Trophoblast cell (in vitro differentiated cells and primary cell): ENCODE data around the gene KCNH1.

ENCODE experiments used
- DNase-seq, 2 donors: peaks; one replicate each; pipeline ENCODE4 v3.0.0-alpha.2; 2016
- H2AFZ ChIP-seq: 2 replicates; pipeline ENCODE4 v1.6.1; 2013; ENCODE audit warnings: low read length, moderate library complexity, mild to moderate bottlenecking; ENCODE audit not compliant: insufficient read depth, poor library complexity
- H2AK5ac ChIP-seq: 2 replicates; pipeline ENCODE4 v1.6.1; 2013; ENCODE audit warnings: mild to moderate bottlenecking, low read length
- H2BK120ac ChIP-seq: 2 replicates; pipeline ENCODE4 v1.6.1; 2013; ENCODE audit warnings: low read length, mild to moderate bottlenecking, moderate library complexity; ENCODE audit not compliant: insufficient read depth, poor library complexity
- H2BK12ac ChIP-seq: 2 replicates; pipeline ENCODE4 v1.6.1; 2013; ENCODE audit warnings: mild to moderate bottlenecking, low read length, moderate library complexity
- H2BK5ac ChIP-seq: 2 replicates; pipeline ENCODE4 v1.6.1; 2013; ENCODE audit warnings: low read length, low read depth, moderate library complexity, mild to moderate bottlenecking; ENCODE audit not compliant: poor library complexity
- H3K14ac ChIP-seq: 2 replicates; pipeline ENCODE4 v1.6.1; 2013; ENCODE audit warnings: mild to moderate bottlenecking, low read length
- H3K18ac ChIP-seq: 2 replicates; pipeline ENCODE4 v1.6.1; 2013; ENCODE audit warnings: mild to moderate bottlenecking, low read length
- H3K23ac ChIP-seq: 2 replicates; pipeline ENCODE4 v1.6.1; 2013; ENCODE audit warnings: low read length
- H3K27ac ChIP-seq: 2 replicates; pipeline ENCODE4 v1.5.1; 2013; ENCODE audit warnings: low read depth, mild to moderate bottlenecking, inconsistent platforms, low read length, moderate library complexity
- H3K27me3 ChIP-seq: 2 replicates; pipeline ENCODE4 v1.6.1; 2013; ENCODE audit warnings: inconsistent platforms, mild to moderate bottlenecking, low read length, moderate library complexity; ENCODE audit not compliant: insufficient read depth
- H3K36me3 ChIP-seq, 2 experiments: 1 replicate in 1 of 2; 2 replicates in 1 of 2; pipeline ENCODE4 v1.6.1; 2013; ENCODE audit warnings: low read length in 2 of 2, mild to moderate bottlenecking in 2 of 2, moderate library complexity in 1 of 2; ENCODE audit not compliant: insufficient read depth in 2 of 2, control insufficient read depth in 1 of 2
- H3K4ac ChIP-seq: 2 replicates; pipeline ENCODE4 v1.6.1; 2013; ENCODE audit warnings: low read depth, mild to moderate bottlenecking, low read length, moderate library complexity
- H3K4me1 ChIP-seq, 2 experiments: 1 replicate in 1 of 2; 2 replicates in 1 of 2; pipeline ENCODE4 v1.6.1; 2013; ENCODE audit warnings: low read length in 2 of 2, mild to moderate bottlenecking in 2 of 2, moderate library complexity in 1 of 2; ENCODE audit not compliant: insufficient read depth in 2 of 2, control insufficient read depth in 1 of 2
- H3K4me2 ChIP-seq: 2 replicates; pipeline ENCODE4 v1.6.1; 2013; ENCODE audit warnings: inconsistent platforms, mild to moderate bottlenecking, low read length, moderate library complexity
- H3K4me3 ChIP-seq: 2 replicates; pipeline ENCODE4 v1.5.1; 2013; ENCODE audit warnings: mild to moderate bottlenecking, low read depth, low read length, inconsistent platforms
- H3K79me1 ChIP-seq: one replicate; pipeline ENCODE4 v1.6.1; 2013; ENCODE audit warnings: low read length
- H3K79me2 ChIP-seq: 2 replicates; pipeline ENCODE4 v1.6.1; 2013; ENCODE audit warnings: low read length, mild to moderate bottlenecking; ENCODE audit not compliant: control insufficient read depth, insufficient read depth, poor library complexity
- H3K9ac ChIP-seq: 2 replicates; pipeline ENCODE4 v1.6.1; 2013; ENCODE audit warnings: mild to moderate bottlenecking, low read length
- H3K9me3 ChIP-seq: 2 replicates; pipeline ENCODE4 v1.6.1; 2013; ENCODE audit warnings: low read depth, mild to moderate bottlenecking, control low read depth, inconsistent platforms, low read length; ENCODE audit not compliant: insufficient read depth
- H4K12ac ChIP-seq: 2 replicates; pipeline ENCODE4 v1.6.1; 2013; ENCODE audit warnings: low read depth, mild to moderate bottlenecking, low read length, moderate library complexity
- H4K8ac ChIP-seq: 2 replicates; pipeline ENCODE4 v1.6.1; 2013; ENCODE audit warnings: low read depth, mild to moderate bottlenecking, low read length, moderate library complexity
- H4K91ac ChIP-seq: one replicate; pipeline ENCODE4 v1.6.1; 2013; ENCODE audit warnings: low read depth, mild to moderate bottlenecking, low read length, moderate library complexity
- WGBS: extraction: QIAGEN DNeasy Blood & Tissue Kit; methylation state at CpG from one replicate; pipeline ENCODE4 v1.1.7; 2013; ENCODE audit warnings: missing lambda C conversion rate; ENCODE audit not compliant: insufficient read length, insufficient coverage; ENCODE audit errors: extremely low coverage; 5-methylcytosine and 5-hydroxymethylcytosine counted together

KCNH1 gene

DNA sequence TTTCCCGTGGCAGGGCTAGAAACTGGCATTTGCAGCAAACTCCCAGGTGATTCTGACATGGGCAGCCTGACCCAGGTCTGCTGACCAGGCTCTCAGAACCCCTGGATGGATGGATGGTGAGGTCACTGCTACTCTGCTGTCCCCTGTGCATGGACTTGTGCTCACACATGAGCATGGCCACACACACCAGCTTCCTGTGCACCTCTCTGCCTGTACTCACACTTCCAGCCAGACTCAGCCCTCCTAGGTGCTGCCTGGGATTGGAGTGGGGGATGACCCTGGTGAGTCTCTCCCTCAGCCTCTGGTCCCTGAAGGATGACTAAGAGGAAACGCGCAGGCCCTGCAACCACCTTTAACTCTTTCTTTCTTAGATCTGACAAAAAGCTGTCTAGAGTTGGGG, 444.1 kb downstream of the KCNH1 start:
- Histone ChIP-seq H2BK5ac (no peak overlapping the region), H2BK12ac (no peak overlapping the region), H3K79me1 (no peaks in the 10 kb centered on the region), H3K27me3 (no peaks in the 10 kb centered on the region), H3K18ac (no peak overlapping the region), H3K27ac (no peak overlapping the region), H2BK120ac (no peak overlapping the region), H3K79me2 (no peaks in the 10 kb centered on the region), H3K14ac (no peak overlapping the region), H3K4me3 (no peak overlapping the region), H2AFZ (no peak overlapping the region), H3K36me3 (no peaks in the 10 kb centered on the region), H3K9ac (no peak overlapping the region), H4K12ac (no peak overlapping the region), H3K4me1 (no peaks in the 10 kb centered on the region), H3K23ac (no peak overlapping the region), H2AK5ac (no peak overlapping the region), H3K9me3 (peaks cover 2% of the 10 kb centered on the region), H3K4ac (no peak overlapping the region), H3K4me2 (no peak overlapping the region), H4K8ac (no peak overlapping the region), H4K91ac (no peak overlapping the region)
- no peak for DNase-seq
- no CpG with 5 or more reads among the region's 3 CpGs for WGBS

DNA sequence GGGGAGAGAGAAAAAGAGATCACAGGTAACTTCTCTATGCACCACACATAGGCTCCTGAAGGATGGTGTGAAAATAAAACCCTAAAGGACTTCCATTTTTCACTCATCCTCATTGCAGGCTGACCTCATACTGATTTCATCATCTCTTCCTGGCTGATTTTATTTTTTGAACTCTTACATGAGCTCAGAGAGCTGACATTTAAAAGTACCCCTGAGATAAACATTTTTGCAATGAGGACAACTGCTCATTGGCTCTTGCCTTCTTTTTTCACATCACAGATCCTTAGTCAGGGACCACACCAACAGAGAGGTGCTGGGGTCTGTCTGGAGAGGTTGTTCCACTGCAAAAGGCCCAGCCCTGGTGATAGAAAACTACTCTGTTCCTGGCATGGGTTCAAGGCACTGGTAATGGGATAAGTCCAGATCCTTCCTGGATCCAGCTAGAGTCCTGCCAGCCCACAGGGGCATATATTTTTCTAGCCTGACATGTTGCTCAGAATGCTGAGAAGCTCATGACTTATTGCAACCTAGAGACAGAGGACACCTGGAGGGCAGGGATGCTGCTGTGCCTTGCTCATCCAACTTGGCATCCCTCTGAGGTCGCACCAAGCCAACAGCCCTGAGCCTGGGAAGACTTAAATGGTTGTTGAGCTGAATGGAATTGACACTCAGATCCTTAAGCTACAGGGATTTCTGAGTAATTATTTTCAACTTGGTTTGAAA, 445.3 kb downstream of the KCNH1 start:
- H3K79me1 ChIP-seq: no peaks in the 10 kb centered on the region
- WGBS: no CpG with 5 or more reads among the region's 1 CpG
- DNase-seq: no peak

DNA sequence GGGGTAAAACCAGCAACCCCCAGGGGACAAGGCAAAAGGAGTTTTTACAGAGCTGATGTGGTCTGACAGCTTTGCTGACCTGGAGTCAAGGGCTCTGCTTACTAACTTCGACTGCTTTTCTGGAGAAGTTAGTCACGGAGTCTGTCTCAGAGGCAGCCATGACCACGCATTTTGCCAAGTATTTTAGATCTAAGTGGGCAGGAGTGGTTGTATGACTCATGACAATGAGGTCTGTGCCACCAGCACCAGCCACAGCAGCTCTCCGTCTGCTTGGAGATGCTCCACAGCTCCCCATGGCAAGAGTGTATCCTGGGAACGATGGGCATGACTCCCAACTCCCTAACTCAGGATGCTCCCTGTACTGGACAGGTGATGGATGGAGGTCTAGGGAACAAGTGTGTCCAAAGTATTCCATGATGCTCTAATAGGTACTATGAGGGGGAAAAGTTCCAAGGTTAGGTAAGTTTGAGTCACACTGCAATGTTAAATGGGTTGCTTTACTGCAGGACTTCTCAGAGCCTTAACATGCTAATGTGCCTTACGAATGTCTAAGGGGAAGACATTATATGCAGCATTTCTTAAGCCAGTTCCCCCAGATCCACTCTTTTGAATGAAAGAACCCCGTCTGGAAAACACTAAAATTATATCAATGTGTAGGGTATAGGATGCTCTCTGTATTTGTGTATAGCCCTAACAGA, 446.2 kb downstream of the KCNH1 start:
- H4K12ac ChIP-seq: no peak overlapping the region
- H3K27ac ChIP-seq: no peak overlapping the region
- H2AK5ac ChIP-seq: no peak overlapping the region
- H2BK12ac ChIP-seq: no peak overlapping the region
- no peak overlapping the region for H4K91ac ChIP-seq
- no peak overlapping the region for H2BK5ac ChIP-seq
- no peaks in the 10 kb centered on the region for H3K36me3 ChIP-seq
- no peak overlapping the region for H4K8ac ChIP-seq
- H3K4me1 ChIP-seq: no peaks in the 10 kb centered on the region
- H3K79me2 ChIP-seq: no peaks in the 10 kb centered on the region
- H3K23ac ChIP-seq: no peak overlapping the region
- no CpG with 5 or more reads among the region's 7 CpGs for WGBS
- no peak overlapping the region for H3K9ac ChIP-seq
- no peak overlapping the region for H3K4me2 ChIP-seq
- no peak overlapping the region for H3K14ac ChIP-seq
- H3K4me3 ChIP-seq: no peak overlapping the region
- H2BK120ac ChIP-seq: no peak overlapping the region
- no peaks in the 10 kb centered on the region for H3K79me1 ChIP-seq
- DNase-seq: no peak
- H3K9me3 ChIP-seq: peaks cover under 1% of the 10 kb centered on the region
- H2AFZ ChIP-seq: no peak overlapping the region
- no peak overlapping the region for H3K18ac ChIP-seq
- H3K4ac ChIP-seq: no peak overlapping the region
- no peaks in the 10 kb centered on the region for H3K27me3 ChIP-seq

More for the DNA sequence above, 445.3 kb downstream of the KCNH1 start:
- Histone ChIP-seq H3K4me3 (no peak overlapping the region), H3K18ac (no peak overlapping the region), H3K4me2 (no peak overlapping the region), H2AFZ (no peak overlapping the region), H3K9ac (no peak overlapping the region), H4K91ac (no peak overlapping the region), H4K12ac (no peak overlapping the region), H2BK12ac (no peak overlapping the region), H4K8ac (no peak overlapping the region), H3K14ac (no peak overlapping the region), H2BK5ac (no peak overlapping the region), H3K4me1 (no peaks in the 10 kb centered on the region), H3K9me3 (peaks cover 2% of the 10 kb centered on the region), H3K27ac (no peak overlapping the region), H2AK5ac (no peak overlapping the region), H3K4ac (no peak overlapping the region), H3K27me3 (no peaks in the 10 kb centered on the region), H2BK120ac (no peak overlapping the region), H3K79me2 (no peaks in the 10 kb centered on the region), H3K23ac (no peak overlapping the region), H3K36me3 (no peaks in the 10 kb centered on the region)

DNA sequence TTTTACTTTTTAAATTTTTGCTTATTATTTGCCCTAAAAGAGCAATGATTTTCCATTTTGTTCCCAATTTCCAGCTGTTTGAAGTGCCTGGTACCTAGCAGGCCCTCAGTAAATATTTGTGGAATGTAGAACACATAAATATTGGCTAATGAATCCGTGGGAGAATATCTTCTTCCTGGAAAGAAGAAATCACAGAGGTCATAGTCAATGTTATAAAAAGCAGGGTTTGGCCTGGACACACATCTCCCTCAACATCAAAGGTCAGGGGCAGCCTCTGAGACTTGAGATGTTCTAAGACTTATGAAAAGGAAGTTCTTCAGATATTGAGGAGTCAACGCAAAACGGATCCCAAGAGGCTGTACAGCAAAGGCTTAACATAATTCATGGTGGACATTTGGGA, 447.1 kb downstream of the KCNH1 start:
- H3K36me3 ChIP-seq: no peaks in the 10 kb centered on the region
- no peak overlapping the region for H3K4me3 ChIP-seq
- H3K4ac ChIP-seq: no peak overlapping the region
- no peak overlapping the region for H2AK5ac ChIP-seq
- H3K23ac ChIP-seq: no peak overlapping the region
- H4K8ac ChIP-seq: no peak overlapping the region
- H3K4me1 ChIP-seq: no peaks in the 10 kb centered on the region
- no CpG with 5 or more reads among the region's 3 CpGs for WGBS
- H3K79me1 ChIP-seq: no peaks in the 10 kb centered on the region
- H4K12ac ChIP-seq: no peak overlapping the region
- no peak overlapping the region for H2BK5ac ChIP-seq
- H3K27ac ChIP-seq: no peak overlapping the region
- no peak overlapping the region for H3K14ac ChIP-seq
- no peak overlapping the region for H4K91ac ChIP-seq
- H2AFZ ChIP-seq: no peak overlapping the region
- H2BK120ac ChIP-seq: no peak overlapping the region
- H3K27me3 ChIP-seq: no peaks in the 10 kb centered on the region
- H3K9me3 ChIP-seq: peaks cover under 1% of the 10 kb centered on the region
- no peak overlapping the region for H3K4me2 ChIP-seq
- H2BK12ac ChIP-seq: no peak overlapping the region
- no peak for DNase-seq
- no peak overlapping the region for H3K9ac ChIP-seq
- H3K79me2 ChIP-seq: no peaks in the 10 kb centered on the region
- H3K18ac ChIP-seq: no peak overlapping the region
